Measurements from ENCODE around the gene KIF21B.

- no peak for TF ChIP-seq CTCF (IDR thresholded peaks at IDR 0.05)
- TF ChIP-seq POLR2A (IDR thresholded peaks at IDR 0.05): no peak
Observed at GRCh38 chr1:200959411-200959921, 64.0 kb downstream of the KIF21B start.
